Stimulated activated CD4-positive, alpha-beta T cell treated with anti-CD3 and anti-CD28 coated beads, Interleukin-1b, Interleukin-23, amount 100 ng/mL, for 1 hour (primary cell): ENCODE measurements around the gene KCTD17.

ENCODE experiments used
- DNase-seq, 2 donors: peaks; one replicate each; pipeline ENCODE4 v3.0.0-alpha.2; 2020; ENCODE audit warnings: low read depth in 2 of 2

The KCTD17 gene

GRCh38 chr22:37103656-37104452, 52.3 kb downstream of the KCTD17 start:
- no peak for DNase-seq

GRCh38 chr22:37105154-37105553, 53.6 kb downstream of the KCTD17 start:
- DNase-seq, result no peak

DNA sequence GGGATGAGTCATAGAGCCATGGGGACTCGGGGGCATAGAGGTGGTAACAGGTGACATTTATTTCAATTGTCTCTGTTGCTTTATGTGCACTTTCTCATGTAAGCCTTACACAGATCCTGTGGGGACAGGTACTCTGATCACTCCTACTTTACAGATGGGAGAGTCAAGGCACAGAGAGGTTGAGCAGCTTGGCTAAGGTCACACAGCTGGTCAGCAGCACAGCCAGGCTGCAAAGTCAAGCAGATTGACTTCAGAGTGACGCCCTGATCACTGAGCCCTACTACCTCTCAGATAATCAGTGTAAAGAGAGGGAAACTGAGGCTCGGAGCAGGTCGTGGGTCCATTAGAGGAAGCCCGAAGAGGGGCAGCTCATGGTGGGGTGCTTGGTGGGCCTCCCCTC, 54.4 kb downstream of the KCTD17 start:
- no peak for DNase-seq

- DNase-seq, result no peak
Observed at GRCh38 chr22:37107816-37108621, 56.5 kb downstream of the KCTD17 start.

DNA sequence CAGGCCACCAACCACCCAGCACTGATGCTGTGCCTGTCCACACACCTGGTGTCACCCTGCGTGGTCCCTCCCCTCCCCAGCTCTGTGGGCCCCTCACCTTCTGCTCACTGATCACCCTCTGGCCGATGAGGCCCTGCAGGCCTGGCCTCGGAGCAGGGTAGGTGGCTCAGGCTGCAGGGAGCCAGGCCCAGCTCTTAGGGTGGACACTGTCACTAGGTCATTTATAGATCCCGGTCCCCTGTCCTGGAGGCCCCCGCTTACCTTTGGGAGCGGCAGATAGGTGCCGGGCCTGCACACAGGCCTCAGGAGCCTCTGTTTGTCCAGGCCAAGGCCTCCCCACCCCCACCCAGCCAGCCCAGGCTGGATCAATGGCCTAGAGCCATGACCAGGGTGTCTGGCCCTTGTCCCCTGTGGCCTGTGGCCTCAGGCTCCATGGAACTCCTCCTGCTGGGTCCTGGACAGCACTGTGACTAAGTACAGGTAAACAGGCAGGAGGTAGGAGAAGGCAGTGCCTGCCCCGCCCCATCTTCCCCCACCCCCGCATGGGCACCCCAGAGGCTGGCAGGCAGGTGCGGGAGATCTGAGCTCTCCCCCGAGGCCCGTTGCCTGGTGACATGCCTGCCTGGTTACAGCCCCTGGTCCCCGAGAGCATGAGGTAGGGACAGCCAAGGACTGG, 57.8 kb downstream of the KCTD17 start, which contains the start of gene TMPRSS6:
Gene TMPRSS6, minus strand, starts transcription at position 472 of the 676 bp plus-strand sequence. CDS start 6,296 bp downstream, outside the sequence.
- no peak for DNase-seq

GRCh38 chr22:37111156-37111717, 59.7 kb downstream of the KCTD17 start:
- no peak for DNase-seq

DNA sequence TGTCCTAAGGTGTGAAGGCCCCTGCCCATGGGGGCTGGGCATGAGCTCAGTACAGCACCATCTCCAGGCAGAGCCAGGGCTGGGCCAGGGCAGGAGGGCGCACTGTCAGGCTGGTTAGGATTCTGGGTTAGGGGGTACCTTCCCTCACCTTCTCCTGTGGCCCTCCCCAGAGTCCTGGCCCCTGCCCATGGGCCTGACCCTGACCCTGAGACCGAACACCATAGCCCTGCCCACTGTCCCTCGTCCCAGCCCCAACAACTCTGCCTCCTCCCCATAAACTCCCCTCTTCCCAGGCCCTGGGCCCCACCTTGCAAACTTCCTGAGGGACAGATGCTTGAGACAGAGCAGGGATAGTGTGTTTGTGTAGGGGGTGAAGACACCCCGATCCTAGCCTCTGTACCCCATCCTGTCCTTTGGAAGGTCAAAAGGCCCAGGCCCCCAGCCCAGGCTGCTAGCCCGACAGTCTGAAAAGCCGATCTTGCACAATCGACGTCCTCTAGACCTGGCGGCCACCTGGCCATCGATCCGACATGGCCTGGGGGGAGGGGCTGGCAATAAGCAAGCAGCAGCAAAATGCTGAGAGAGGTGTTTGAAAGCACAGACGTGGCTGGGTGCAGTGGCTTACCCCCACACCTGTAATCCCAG, 60.7 kb downstream of the KCTD17 start:
- no peak for DNase-seq
